Ishikawa (cell line): Measurements from ENCODE around the gene RAP1GAP2.

Experiments
- EGR1 ChIP-seq: IDR thresholded peaks from 2 replicates; pipeline ENCODE4 v1.6.1; 2012
- EP300 ChIP-seq: IDR thresholded peaks from 2 replicates; pipeline ENCODE4 v1.6.1; 2012; ENCODE audit warnings: borderline replicate concordance
- FOXM1 ChIP-seq: IDR thresholded peaks from 2 replicates; pipeline ENCODE4 v1.6.1; 2012; ENCODE audit warnings: low read depth, borderline replicate concordance
- RAD21 ChIP-seq: IDR thresholded peaks from 2 replicates; pipeline ENCODE4 v1.6.1; 2012; ENCODE audit warnings: low read depth
- TAF1 ChIP-seq: IDR thresholded peaks from 2 replicates; pipeline ENCODE4 v1.6.1; 2012; ENCODE audit warnings: low read depth, mild to moderate bottlenecking
- TEAD4 ChIP-seq: IDR thresholded peaks from 2 replicates; pipeline ENCODE4 v1.6.1; 2012
- TF ChIP-seq, protein P1 (sequence below): IDR thresholded peaks from 2 replicates; pipeline ENCODE4 v1.6.1; 2012
- TF ChIP-seq, protein P2 (sequence below): IDR thresholded peaks from 2 replicates; pipeline ENCODE4 v1.6.1; 2012

DNA sequence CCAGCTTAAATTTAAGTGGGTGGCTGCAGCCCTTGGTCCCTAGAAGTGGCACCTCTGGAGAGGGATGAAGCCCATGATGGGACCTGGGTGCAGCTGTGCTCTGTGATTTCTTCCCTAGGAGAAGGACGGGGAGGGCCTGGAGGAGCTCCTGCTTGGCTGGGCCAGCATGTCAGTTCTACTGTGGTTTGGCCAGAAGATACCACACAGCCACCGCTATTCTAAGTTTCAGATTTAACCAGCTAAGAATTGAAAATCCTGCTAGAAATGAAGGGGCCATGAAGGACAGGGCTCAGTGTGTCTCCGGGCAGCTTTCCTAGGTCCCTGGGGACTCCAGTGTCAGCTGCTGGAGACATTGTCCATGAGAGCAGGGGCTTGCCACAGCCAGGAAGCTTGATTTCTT is 9.7 kb downstream of the RAP1GAP2 start:
- TF ChIP-seq EP300: no peak
- TF ChIP-seq EGR1: no peak
- no peak for TF ChIP-seq RAD21
- TF ChIP-seq, protein P1, sequence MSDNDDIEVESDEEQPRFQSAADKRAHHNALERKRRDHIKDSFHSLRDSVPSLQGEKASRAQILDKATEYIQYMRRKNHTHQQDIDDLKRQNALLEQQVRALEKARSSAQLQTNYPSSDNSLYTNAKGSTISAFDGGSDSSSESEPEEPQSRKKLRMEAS: no peak
- TF ChIP-seq TEAD4: no peak
- no peak for TF ChIP-seq TAF1
- TF ChIP-seq, protein P2, sequence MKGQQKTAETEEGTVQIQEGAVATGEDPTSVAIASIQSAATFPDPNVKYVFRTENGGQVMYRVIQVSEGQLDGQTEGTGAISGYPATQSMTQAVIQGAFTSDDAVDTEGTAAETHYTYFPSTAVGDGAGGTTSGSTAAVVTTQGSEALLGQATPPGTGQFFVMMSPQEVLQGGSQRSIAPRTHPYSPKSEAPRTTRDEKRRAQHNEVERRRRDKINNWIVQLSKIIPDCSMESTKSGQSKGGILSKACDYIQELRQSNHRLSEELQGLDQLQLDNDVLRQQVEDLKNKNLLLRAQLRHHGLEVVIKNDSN: no peak
- no peak for TF ChIP-seq FOXM1
